Hematopoietic multipotent progenitor cell treated with erythropoietin and hydrocortisone succinate and interleukin-3 and kit ligand, for 15 days (in vitro differentiated cells): ENCODE results near the gene INHA.

Experiments used
- DNase-seq: peaks from one replicate; pipeline ENCODE4 v3.0.0-alpha.2; 2015; ENCODE audit warnings: low spot score

The INHA gene

DNA sequence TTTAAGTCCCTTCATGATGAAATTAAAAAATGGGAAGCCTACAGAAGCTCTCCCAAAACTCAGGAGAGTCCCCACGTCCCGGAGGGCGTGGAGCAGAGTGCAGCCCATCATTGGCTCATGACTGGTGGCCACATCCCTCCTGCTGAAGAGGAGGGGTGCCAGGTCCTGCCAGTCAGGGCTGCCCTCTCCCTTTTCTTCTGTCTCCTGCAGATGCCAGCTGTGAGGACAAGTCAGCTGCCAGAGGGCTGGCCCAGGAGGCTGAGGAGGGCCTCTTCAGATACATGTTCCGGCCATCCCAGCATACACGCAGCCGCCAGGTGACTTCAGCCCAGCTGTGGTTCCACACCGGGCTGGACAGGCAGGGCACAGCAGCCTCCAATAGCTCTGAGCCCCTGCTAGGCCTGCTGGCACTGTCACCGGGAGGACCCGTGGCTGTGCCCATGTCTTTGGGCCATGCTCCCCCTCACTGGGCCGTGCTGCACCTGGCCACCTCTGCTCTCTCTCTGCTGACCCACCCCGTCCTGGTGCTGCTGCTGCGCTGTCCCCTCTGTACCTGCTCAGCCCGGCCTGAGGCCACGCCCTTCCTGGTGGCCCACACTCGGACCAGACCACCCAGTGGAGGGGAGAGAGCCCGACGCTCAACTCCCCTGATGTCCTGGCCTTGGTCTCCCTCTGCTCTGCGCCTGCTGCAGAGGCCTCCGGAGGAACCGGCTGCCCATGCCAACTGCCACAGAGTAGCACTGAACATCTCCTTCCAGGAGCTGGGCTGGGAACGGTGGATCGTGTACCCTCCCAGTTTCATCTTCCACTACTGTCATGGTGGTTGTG lies 2.6 kb downstream of the INHA start:
- no peak for DNase-seq

GRCh38 chr2:219575566-219576504 lies 3.7 kb downstream of the INHA start:
- no peak for DNase-seq

- DNase-seq: no peak
Observed at GRCh38 chr2:219576505-219577388, 4.6 kb downstream of the INHA start.

- no peak for DNase-seq
Observed at GRCh38 chr2:219578811-219579613, 6.9 kb downstream of the INHA start.

GRCh38 chr2:219581346-219581745 lies 9.2 kb downstream of the INHA start:
- DNase-seq: no peak

- no peak for DNase-seq
Observed at GRCh38 chr2:219591091-219591490, 19.0 kb downstream of the INHA start.

- no peak for DNase-seq
Observed at GRCh38 chr2:219592736-219593135, 20.6 kb downstream of the INHA start.

DNA sequence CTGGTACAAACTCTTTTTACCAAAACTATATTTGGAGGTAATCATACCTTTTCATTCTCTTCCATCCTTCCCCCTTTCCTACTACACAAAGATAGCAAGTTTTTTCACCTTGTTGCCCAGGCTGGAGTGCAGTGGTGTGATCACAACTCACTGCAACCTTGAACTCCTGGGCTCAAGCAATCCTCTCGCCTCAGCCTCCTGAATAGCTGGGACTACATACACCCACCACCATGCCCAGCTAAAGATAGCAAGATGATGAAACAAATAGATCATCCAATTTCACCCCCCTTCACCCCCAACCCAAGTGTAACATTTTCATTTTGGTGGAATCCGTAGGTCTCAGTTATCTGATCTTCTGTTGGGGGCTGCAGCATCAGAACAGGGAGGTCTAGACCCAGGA lies 21.0 kb downstream of the INHA start:
- no peak for DNase-seq

DNA sequence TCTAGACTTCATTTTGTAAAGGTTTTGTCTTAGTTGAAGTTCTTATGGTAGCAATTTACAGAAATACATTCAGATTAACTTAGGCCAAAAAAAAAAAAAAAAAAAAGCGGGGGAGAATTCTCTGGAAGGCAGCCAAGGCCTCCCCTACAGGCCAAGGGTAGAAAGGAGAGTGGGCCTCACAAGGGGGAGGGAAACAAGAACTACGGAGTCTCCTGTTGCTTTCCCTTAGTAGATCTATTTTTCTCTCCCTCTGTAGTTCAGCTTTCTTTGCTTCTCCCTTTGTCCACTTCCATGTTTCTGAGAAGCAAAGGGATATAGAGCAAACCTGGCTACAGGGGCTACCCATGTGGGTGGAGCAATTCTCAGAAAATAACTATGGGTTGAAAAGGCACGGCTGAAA lies 23.1 kb downstream of the INHA start:
- DNase-seq: no peak

- DNase-seq: no peak
Observed at GRCh38 chr2:219596954-219597551, 24.9 kb downstream of the INHA start.

DNA sequence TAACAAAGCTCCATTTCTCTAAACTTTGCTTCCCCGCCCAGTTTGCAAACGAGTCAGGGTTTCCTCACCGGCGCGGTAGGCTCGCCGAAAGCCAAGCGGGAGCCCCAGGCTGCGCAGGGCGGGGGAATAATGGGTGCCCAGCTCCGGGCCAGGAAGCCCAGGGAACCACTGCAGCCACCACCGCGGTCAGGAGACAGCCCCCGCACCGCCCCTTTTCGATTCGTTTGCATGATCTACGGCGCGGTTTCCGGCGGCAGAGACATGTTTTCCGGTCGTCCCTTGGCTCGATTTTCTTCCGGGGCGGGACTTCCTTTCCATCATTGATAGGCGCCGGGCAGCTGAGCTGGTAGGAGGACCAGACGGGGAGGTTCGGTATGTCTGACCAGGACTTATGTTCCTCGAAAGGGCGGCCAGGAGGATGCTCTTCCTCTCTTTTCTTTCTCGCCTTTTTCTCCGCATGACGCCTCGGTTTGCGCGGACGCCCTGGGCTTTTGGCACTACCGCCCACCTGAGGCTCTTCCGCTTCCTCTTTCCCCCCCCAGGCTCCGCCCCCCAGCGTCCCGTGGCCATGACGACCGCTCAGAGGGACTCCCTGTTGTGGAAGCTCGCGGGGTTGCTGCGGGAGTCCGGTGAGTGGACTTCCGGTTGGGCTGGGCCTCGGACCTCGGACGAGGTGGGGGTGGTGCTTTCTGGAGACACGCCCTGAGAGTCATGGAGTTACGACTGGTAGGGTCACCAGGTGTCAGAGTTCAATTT lies 25.6 kb downstream of the INHA start, which contains the start of gene STK11IP:
TSS of gene STK11IP (plus strand) at position 306 of the 756 bp plus-strand sequence. CDS start at position 569, 263 bp downstream.
- DNase-seq: peak; percentile 92

DNA sequence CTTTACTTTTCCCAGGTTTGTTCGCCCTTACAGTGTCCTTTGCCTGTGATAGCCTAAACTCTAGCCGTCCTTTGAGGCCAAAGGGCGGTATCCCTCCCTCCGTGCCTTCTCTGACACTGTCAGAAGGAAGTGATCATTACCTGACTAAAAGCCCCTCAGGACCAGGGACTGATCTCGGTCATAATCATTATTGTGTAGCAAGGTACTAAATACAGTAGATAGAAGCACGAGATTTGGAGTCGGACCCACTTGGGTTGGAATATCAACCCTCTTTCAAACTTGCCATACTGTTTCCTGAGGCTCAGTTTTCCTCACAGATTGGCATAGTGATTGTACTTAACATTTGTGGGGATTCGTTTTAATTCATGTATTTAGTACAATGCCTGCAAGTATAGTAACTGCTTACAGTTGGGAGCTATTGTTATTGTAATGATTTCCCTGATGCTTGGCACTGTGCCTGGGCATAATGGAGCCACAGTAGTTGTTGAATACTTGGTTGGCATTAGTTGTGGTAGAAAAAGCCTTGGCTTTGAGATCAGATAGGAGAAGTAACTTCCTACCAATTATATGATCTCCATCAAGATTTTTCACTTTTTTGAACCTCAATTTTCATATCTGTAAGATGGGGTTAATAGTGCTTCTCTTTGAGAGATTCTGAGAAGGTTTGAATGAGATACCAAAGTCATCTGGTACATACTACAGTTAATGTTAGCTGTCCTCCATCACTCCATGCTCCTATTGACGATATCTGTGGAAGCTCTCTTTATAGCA lies 26.4 kb downstream of the INHA start:
- no peak for DNase-seq

DNA sequence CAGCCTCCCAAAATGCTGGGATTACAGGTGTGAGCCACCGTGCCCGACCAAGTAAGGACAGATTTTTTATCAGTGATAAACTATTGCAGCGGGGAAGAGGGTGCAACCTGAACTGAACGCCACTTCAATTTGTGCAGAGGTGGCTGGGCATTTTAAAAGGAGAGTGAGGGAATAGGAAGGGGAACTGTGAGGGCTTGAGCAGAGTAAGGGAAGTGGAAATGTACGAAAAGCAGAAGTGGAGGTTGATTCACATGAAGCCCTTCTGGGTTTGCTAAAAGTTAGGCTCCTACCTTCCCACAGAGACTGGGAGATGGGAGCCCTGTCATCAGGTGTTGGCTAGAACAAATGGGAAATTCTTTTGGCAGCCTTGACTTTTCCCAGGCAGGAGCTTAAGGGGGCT lies 31.7 kb downstream of the INHA start:
- DNase-seq: no peak

- no peak for DNase-seq
Observed at GRCh38 chr2:219605607-219605954, 33.5 kb downstream of the INHA start.

DNA sequence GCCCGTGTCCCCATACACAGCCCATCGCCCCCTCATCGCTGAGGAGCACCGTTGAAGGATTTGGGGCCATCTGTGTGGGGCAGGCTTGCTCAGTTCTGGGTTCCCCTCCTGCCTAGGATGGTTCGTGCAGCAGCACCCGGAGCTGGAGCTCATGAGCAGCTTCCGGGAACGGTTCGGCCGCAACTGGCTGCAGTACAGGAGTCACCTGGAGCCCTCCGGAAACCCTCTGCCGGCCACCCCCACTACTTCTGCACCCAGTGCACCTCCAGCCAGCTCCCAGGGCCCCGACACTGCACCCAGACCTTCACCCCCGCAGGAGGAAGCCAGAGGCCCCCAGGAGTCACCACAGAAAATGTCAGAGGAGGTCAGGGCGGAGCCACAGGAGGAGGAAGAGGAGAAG lies 35.8 kb downstream of the INHA start:
- no peak for DNase-seq

DNA sequence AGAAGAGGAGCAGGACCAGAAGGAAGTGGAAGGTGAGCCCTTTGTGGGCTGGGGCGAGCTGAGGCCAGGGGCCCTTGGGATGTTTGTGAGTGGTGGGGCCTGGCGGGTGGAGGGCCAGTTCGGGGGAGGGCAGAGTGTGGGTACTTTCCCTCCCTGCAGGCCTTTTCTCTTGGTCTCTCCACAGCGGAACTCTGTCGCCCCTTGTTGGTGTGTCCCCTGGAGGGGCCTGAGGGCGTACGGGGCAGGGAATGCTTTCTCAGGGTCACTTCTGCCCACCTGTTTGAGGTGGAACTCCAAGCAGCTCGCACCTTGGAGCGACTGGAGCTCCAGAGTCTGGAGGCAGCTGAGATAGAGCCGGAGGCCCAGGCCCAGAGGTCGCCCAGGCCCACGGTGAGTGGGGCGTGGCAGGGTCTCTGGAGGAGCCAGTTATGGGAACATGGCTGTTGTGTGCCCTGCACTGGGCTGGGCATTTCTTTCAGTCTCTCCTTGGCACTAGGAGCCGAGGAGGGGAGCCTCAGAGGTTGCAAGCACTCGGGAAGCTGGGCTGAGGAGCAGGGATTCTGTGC lies 36.4 kb downstream of the INHA start:
- DNase-seq: no peak

GRCh38 chr2:219609149-219609750 lies 37.1 kb downstream of the INHA start:
- DNase-seq: no peak

DNA sequence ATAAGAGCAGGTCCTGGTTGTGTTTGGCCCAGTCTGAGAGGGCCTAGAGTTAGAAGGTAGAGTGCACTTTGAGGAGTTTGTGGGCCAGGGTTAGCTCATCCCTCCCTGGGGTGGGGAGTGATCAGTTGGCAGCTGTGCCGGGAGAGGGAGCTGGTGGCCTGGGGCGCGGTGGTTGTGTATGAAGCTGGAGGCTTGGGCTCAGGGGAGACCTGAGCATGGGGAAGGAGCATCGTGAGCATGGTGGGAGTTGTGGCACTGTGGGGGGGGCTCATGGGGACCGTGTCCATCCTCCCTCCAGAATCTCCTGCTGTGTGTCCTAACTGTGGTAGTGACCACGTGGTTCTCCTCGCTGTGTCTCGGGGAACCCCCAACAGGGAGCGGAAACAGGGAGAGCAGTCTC lies 39.2 kb downstream of the INHA start:
- no peak for DNase-seq
